Embryonic facial prominence (tissue), 1 donor: Measurements from ENCODE around the gene B3GALT5.
"Not testable (repeated sequence)": the region's sequence is repeated elsewhere in the genome, so short reads cannot be mapped to it uniquely, and the experiment has no call there.

Source experiments
- DNase-seq: peaks from one replicate; pipeline ENCODE4 v3.0.0-alpha.2; 2016; ENCODE audit errors: extremely low spot score

Gene B3GALT5, protein sequence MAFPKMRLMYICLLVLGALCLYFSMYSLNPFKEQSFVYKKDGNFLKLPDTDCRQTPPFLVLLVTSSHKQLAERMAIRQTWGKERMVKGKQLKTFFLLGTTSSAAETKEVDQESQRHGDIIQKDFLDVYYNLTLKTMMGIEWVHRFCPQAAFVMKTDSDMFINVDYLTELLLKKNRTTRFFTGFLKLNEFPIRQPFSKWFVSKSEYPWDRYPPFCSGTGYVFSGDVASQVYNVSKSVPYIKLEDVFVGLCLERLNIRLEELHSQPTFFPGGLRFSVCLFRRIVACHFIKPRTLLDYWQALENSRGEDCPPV

DNA sequence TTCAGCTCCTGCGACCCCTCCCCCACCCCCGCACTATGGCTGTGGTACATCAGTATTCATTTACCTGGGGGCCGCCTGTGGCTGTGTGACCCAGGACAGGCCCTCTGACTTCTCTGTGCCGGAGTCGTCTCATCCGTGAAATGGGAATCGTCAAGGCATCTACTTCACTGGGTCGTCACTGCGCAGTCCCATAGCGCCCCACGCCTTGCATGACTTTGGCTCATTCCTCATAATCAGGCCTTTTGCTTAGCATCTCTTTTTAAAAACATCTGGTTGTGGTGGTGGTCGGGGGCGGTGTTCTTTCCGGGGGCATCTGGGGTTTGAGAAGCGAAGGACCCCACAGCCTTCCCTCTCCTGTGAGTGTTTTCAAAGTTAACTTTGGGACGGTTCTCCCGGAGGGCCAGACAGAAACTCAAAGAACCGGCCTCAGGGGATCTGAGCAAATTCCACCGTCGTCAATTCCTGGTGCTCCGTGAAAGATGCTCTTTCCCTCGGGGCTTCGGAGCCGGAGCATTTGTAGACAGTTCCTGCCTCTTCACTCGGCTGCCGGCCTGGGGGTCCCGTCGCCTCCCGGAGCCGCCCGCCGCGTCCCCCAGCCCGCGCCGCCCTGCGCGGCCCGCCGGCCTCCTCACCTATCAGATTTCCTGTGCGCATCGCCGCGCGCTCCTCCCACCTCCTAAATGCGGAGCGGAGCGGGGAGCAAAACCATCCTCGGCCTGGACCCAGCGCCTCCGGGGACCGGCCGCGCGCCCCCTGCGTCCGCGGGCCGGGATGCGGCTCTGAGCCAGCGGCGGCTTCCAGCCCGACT lies at the start of gene B3GALT5:
B3GALT5 (plus strand) TSS at position 708 of the 808 bp plus-strand sequence. CDS start 47,620 bp downstream, outside the sequence.
- no peak for DNase-seq

- DNase-seq = no peak
These were observed 48.5 kb upstream of the B3GALT5 start for GRCh38 chr21:39564200-39564599.

DNA sequence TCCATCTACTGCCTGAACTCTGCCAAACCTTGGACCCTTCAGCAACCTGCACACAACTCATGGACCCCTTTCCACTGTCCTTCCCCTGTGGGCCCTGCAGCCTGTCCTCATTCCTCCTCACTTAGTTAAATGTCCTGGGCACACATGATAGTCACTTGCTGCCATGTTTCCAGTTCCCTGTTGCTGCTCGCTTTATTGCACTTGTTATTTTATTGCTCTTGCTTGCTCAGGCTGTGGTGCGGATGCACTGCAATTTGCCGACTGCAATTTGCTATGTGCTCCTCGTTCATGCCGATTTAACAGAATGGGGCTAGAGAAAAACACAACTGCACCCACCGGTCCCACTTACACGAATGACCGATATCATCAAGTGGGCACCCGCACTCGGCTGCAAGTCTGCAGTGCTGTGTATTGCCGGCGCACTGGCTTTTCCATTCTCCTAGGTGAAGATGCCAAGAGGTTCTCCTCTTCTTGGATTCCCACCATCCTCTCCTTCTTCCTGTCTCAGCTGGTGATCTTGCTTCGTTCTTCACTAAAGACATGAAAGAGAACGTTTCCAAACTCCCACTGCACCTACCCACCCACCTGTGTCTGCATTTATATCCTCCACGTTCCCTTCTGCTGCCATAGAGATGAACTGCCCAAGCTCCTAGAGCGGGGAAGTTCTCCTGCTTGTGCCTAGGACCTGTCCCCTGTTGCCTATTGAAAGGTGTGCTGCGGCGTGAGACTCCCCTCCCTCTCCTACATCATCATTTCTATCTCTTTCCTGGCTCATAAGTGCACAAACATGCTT lies 45.4 kb upstream of the B3GALT5 start:
- no peak for DNase-seq

DNA sequence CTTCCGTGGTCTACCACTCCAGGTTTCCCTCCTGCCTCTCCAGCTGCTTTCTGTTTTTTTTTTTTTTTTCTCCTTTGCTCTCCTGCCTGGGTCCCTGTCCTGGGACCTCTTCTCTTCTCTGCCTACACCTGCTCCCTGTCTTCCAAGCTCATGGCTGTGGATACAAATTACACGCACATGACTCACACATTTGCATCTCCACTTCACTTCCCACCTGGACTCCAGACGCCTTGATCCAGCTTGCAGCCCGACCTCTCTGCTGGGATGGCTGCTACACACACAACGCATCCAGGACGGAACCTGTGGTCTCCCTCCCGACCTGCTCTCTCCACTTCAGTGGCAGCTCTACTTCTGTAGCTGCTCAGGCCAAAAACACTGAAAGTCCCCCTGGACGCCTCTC lies 44.4 kb upstream of the B3GALT5 start:
- DNase-seq = no peak

DNA sequence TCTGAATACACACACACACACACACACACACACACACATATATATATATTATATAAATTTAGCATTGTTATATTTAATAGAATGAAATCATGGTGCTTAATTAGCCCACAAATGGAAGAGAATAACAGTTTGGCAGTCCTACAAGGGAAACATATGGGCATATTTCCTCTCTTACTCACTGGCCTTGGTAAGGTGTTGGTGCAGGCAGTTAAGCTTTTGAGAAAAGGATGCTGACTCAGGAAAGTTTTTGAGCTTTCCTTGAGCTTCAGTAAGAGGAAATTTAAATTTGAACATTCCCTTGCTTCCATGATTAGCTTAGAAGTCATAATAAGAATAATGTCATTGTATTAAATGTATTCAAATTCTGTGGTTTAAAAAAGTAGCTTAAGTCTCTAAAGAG lies 37.0 kb upstream of the B3GALT5 start:
- no peak for DNase-seq

GRCh38 chr21:39576518-39577128 lies 36.1 kb upstream of the B3GALT5 start:
- no peak for DNase-seq

GRCh38 chr21:39579734-39580332 lies 32.9 kb upstream of the B3GALT5 start:
- DNase-seq = no peak

DNA sequence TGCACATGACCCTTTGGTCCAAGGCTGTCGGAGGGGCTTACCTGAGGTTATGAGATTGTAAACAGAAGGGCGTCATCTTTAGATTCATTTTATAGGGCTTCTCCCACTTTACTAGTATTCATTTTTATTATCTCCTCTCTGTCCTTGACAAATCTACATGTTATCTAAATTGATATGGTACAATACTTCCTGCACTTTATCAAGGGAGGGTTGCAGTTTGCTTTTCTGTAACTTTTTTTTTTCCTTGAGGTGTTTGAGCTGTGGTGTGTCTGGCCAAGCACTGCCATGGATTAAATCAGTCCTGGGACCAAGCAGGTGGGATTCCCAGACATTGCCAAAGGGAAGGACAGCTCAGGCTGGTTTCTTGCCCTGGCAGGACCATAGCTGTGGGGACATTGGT lies 32.0 kb upstream of the B3GALT5 start:
- no peak for DNase-seq

- DNase-seq = no peak
These were observed 31.3 kb upstream of the B3GALT5 start for GRCh38 chr21:39581414-39581813.

GRCh38 chr21:39582749-39583148 lies 30.0 kb upstream of the B3GALT5 start:
- no peak for DNase-seq

- not testable (repeated sequence) for DNase-seq
These were observed 29.2 kb upstream of the B3GALT5 start for GRCh38 chr21:39583586-39583985.

- no peak for DNase-seq
These were observed 25.4 kb upstream of the B3GALT5 start for GRCh38 chr21:39587376-39587775.

DNA sequence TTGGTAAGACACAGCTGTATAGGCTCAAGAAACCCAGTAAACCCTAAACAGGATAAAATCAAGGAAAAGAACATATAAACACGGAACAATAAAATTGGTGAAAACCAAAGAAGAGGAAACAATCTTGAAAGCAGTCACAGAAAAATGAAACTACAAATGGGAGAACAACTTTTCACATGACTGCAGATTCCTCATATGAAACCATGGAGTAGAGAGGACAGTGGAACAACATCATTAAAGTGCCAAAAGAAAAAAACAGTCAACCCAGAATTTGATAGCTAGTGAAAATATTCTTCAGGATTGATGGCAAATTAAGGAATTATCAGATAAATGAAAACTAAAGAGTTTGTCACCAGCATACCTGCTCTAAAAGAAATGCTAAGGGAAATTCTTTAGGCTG lies 23.9 kb upstream of the B3GALT5 start:
- DNase-seq = no peak

- DNase-seq = no peak
These were observed 19.2 kb upstream of the B3GALT5 start for GRCh38 chr21:39593522-39593921.

GRCh38 chr21:39595465-39595864 lies 17.3 kb upstream of the B3GALT5 start:
- DNase-seq = no peak

DNA sequence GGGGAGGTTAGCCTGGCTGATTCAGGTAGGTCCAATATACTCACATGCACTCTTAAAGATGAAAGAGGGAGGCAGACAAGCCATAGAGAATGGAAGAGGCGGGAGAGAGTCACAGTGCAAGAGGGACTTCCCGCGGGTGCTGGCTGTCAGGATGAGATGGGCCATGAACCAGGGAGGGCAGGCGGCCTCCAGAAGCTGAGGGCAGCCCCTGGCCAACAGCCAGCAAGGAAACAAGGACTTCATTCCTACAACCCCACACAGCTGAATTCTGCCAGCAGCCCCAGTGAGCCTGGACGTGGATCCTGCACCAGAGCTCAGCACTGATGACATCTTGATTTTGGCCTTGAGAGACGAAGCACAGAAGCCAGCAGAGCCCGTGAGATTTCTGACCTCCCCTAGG lies 15.1 kb upstream of the B3GALT5 start:
- no peak for DNase-seq

- DNase-seq = no peak
These were observed 13.4 kb upstream of the B3GALT5 start for GRCh38 chr21:39599191-39599970.

- DNase-seq = no peak
These were observed 11.4 kb upstream of the B3GALT5 start for GRCh38 chr21:39601187-39601928.

- DNase-seq = no peak
These were observed 10.6 kb upstream of the B3GALT5 start for GRCh38 chr21:39602076-39602689.

DNA sequence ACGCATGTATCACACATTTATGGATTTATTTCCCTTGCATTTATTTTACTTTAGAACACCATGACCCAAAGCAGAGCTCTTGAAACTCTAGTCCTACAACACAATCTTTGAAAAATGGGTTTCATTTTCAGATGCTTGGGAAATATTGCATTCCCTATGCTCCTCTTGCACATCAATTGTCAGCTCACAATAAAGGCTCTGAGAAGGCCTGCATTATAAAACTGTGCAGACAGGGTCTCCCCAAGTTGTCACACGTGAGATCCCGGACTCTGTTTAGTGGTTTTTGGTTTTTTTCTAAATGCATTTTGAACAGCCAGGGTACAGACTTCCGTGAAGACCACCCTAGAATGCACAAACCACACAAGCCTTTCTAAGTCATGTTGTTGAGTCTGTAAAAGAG lies 9.9 kb upstream of the B3GALT5 start:
- no peak for DNase-seq
